ENCODE measurements around the gene KIAA1958.

- TF ChIP-seq CTCF (IDR thresholded peaks at IDR 0.05) (no peak), EZH2phosphoT487 (IDR thresholded peaks at IDR 0.05; ENCODE audit: borderline replicate concordance, low read depth) (no peak), TCF12 (IDR thresholded peaks at IDR 0.05) (no peak), NRF1 (IDR thresholded peaks at IDR 0.05; ENCODE audit: low read depth, low read length) (no peak), FOXM1 (IDR thresholded peaks at IDR 0.05; ENCODE audit: low read depth) (no peak), RAD21 (IDR thresholded peaks at IDR 0.05; ENCODE audit: low read length) (no peak), EP300 (IDR thresholded peaks at IDR 0.05; ENCODE audit: borderline replicate concordance in 1 of 2, low read depth in 1 of 2, low read length in 1 of 2) (no peak), CHD2 (IDR thresholded peaks at IDR 0.05; ENCODE audit: low read length, partially characterized antibody) (no peak), SMC3 (IDR thresholded peaks at IDR 0.05; ENCODE audit: low read depth, low read length) (no peak), FOXJ3 (CRISPR knock-in tag; IDR thresholded peaks at IDR 0.05) (no peak)
These were observed 84.1 kb downstream of the KIAA1958 start for GRCh38 chr9:112570671-112571167.
